CD4-positive, alpha-beta T cell (primary cell): ENCODE data around the gene CLDN34. TPM values are rescaled to one million over a fixed set of nuclear protein-coding genes. Genes with fewer than 3 reads are reported as not detected.

ENCODE experiments used
- ATAC-seq: fragments of 200-7000 bp; cut with Tn5 transposase; one replicate; pipeline ENCODE4 v1.10.0; 2022; ENCODE audit warnings: mild to moderate bottlenecking; ENCODE audit not compliant: poor library complexity
- CTCF ChIA-PET: fragments of 350-600 bp; sonication (Branson Sonifier 250); formaldehyde crosslinking; loops from one replicate; lab custom pipeline; 2021; ENCODE audit warnings: antibody characterized with exemption, inconsistent platforms; lab: Charles Lee
- POLR2A ChIA-PET: fragments of 350-600 bp; sonication (Branson Sonifier 250); formaldehyde crosslinking; loops from one replicate; lab custom pipeline; 2021; ENCODE audit warnings: antibody characterized with exemption, inconsistent platforms; lab: Charles Lee
- DNase-seq, 14 experiments: peaks; one replicate each; pipeline ENCODE4 v3.0.0-alpha.2; 2013 to 2020; ENCODE audit warnings: mixed read lengths in 2 of 14
- H3K27ac ChIP-seq, 2 donors: one replicate each; pipeline versions ENCODE4 v1.5.1 to v1.7.0; 2013; ENCODE audit warnings: low read length in 2 of 2, low read depth in 1 of 2, mild to moderate bottlenecking in 1 of 2
- H3K27me3 ChIP-seq, 2 experiments: 1 replicate in 1 of 2; 2 replicates in 1 of 2; pipeline versions ENCODE4 v1.6.1 to v1.7.0; 2013; ENCODE audit warnings: low read length in 2 of 2, control low read depth in 1 of 2, mild to moderate bottlenecking in 1 of 2, moderate library complexity in 1 of 2; ENCODE audit not compliant: insufficient read depth in 2 of 2, control insufficient read depth in 1 of 2
- H3K36me3 ChIP-seq: one replicate; pipeline ENCODE4 v1.6.1; 2013; ENCODE audit warnings: low read length, control low read depth; ENCODE audit not compliant: insufficient read depth
- H3K4me1 ChIP-seq: one replicate; pipeline ENCODE4 v1.6.1; 2013; ENCODE audit warnings: low read length, control low read depth; ENCODE audit not compliant: insufficient read depth
- H3K4me3 ChIP-seq: one replicate; pipeline ENCODE4 v1.5.1; 2013; ENCODE audit warnings: mild to moderate bottlenecking, low read length, moderate library complexity
- H3K9me3 ChIP-seq, 2 experiments: 1 replicate in 1 of 2; 2 replicates in 1 of 2; pipeline versions ENCODE4 v1.6.1 to v1.7.0; 2013; ENCODE audit warnings: low read length in 2 of 2, mild to moderate bottlenecking in 2 of 2, control low read depth in 1 of 2, moderate library complexity in 1 of 2; ENCODE audit not compliant: control insufficient read depth in 1 of 2, insufficient read depth in 1 of 2
- H3K27ac Mint-ChIP-seq: one replicate; pipeline ENCODE4 v1.8.0; 2020; ENCODE audit warnings: mixed read lengths
- H3K27me3 Mint-ChIP-seq: one replicate; pipeline ENCODE4 v1.8.0; 2021; ENCODE audit warnings: mixed read lengths
- H3K36me3 Mint-ChIP-seq: one replicate; pipeline ENCODE4 v1.8.0; 2021; ENCODE audit warnings: low read depth, mixed read lengths
- H3K4me1 Mint-ChIP-seq: one replicate; pipeline ENCODE4 v1.8.0; 2021; ENCODE audit warnings: low read depth, mixed read lengths
- H3K4me3 Mint-ChIP-seq: one replicate; pipeline ENCODE4 v1.8.0; 2020; ENCODE audit warnings: mild to moderate bottlenecking, mixed read lengths
- H3K9me3 Mint-ChIP-seq: one replicate; pipeline ENCODE4 v1.8.0; 2020; ENCODE audit warnings: mixed read lengths
- CTCF ChIP-seq: fragments of 200-600 bp; IDR thresholded peaks from one replicate; pipeline ENCODE4 v1.8.0; 2022; ENCODE audit warnings: antibody characterized with exemption, mild to moderate bottlenecking
- intact Hi-C, 2 experiments: fragments of 100-400 bp; cut with DNase I in 1 of 2; cut with micrococcal nuclease in 1 of 2; formaldehyde crosslinking; loops; one replicate each; pipeline versions ENCODE4 v1.15.1 to v1.9.0; 2023 to 2025; cut with DNase I, micrococcal nuclease
- total RNA-seq, 174 experiments: library from RNA in 2 of 174; stranded (reverse) in 2 of 174; gene quantifications; one replicate each; pipeline ENCODE4 v1.2.3 and lab custom pipeline; 2021 to 2026

Gene CLDN34
- total RNA-seq, 2 experiments from 2014 or later = not detected

- no peak overlapping the region for H3K4me3 Mint-ChIP-seq
- ATAC-seq (no peak), DNase-seq (no peak)
- Histone ChIP-seq H3K36me3 (no peaks in the 10 kb centered on the region), H3K27me3 (no peaks in the 10 kb centered on the region), H3K27ac (no peak overlapping the region), H3K4me1 (no peaks in the 10 kb centered on the region), H3K9me3 (no peaks in the 10 kb centered on the region), H3K4me3 (no peak overlapping the region)
- POLR2A ChIA-PET = no interaction called here
- TF ChIP-seq CTCF = no peak
- H3K27ac Mint-ChIP-seq = no peak overlapping the region
- H3K4me1 Mint-ChIP-seq = no peaks in the 10 kb centered on the region
- H3K27me3 Mint-ChIP-seq = no peaks in the 10 kb centered on the region
- CTCF ChIA-PET = no interaction called here
- intact Hi-C loops = no loop called here
- no peaks in the 10 kb centered on the region for H3K9me3 Mint-ChIP-seq
- no peaks in the 10 kb centered on the region for H3K36me3 Mint-ChIP-seq
Measured at GRCh38 chrX:9977635-9978034, 10.5 kb downstream of the CLDN34 start.

- DNase-seq (no peak), ATAC-seq (no peak)
- H3K4me3 Mint-ChIP-seq = no peak overlapping the region
- H3K36me3 Mint-ChIP-seq = no peaks in the 10 kb centered on the region
- ChIA-PET POLR2A (no interaction called here), CTCF (no interaction called here)
- H3K27ac Mint-ChIP-seq = no peak overlapping the region
- intact Hi-C loops = no loop called here
- H3K9me3 ChIP-seq = no peaks in the 10 kb centered on the region
- H3K4me3 ChIP-seq = no peak overlapping the region
- H3K9me3 Mint-ChIP-seq = no peaks in the 10 kb centered on the region
- H3K27ac ChIP-seq = no peak overlapping the region
- no peaks in the 10 kb centered on the region for H3K27me3 ChIP-seq
- H3K4me1 ChIP-seq = no peaks in the 10 kb centered on the region
- no peaks in the 10 kb centered on the region for H3K36me3 ChIP-seq
- no peak for TF ChIP-seq CTCF
- no peaks in the 10 kb centered on the region for H3K4me1 Mint-ChIP-seq
- no peaks in the 10 kb centered on the region for H3K27me3 Mint-ChIP-seq
Measured at GRCh38 chrX:9980401-9980800, 13.2 kb downstream of the CLDN34 start.

GRCh38 chrX:9980927-9981326 lies 13.8 kb downstream of the CLDN34 start:
- Histone ChIP-seq H3K27me3 (no peaks in the 10 kb centered on the region), H3K27ac (no peak overlapping the region), H3K4me1 (no peaks in the 10 kb centered on the region), H3K36me3 (no peaks in the 10 kb centered on the region), H3K4me3 (no peak overlapping the region), H3K9me3 (no peaks in the 10 kb centered on the region)
- intact Hi-C loops = no loop called here
- no peak for TF ChIP-seq CTCF
- Mint-ChIP-seq H3K27ac (no peak overlapping the region), H3K36me3 (no peaks in the 10 kb centered on the region), H3K4me1 (no peaks in the 10 kb centered on the region), H3K9me3 (no peaks in the 10 kb centered on the region), H3K27me3 (no peaks in the 10 kb centered on the region), H3K4me3 (no peak overlapping the region)
- POLR2A ChIA-PET = no interaction called here
- ATAC-seq (no peak), DNase-seq (no peak)
- CTCF ChIA-PET = no interaction called here
